Osteocyte (in vitro differentiated cells): ENCODE data around the gene STOML2. TPM values are rescaled to one million over a fixed set of nuclear protein-coding genes. Genes with fewer than 3 reads are reported as not detected.

ENCODE experiments used
- DNase-seq: peaks from one replicate; pipeline ENCODE4 v3.0.0; 2021; ENCODE audit warnings: mixed read lengths; ENCODE audit not compliant: unreplicated experiment; ENCODE audit errors: extremely low spot score
- H3K27ac Mint-ChIP-seq: one replicate; pipeline ENCODE4 v1.8.0; 2021; ENCODE audit warnings: mild to moderate bottlenecking, mixed read lengths; ENCODE audit not compliant: unreplicated experiment
- H3K27me3 Mint-ChIP-seq: one replicate; pipeline ENCODE4 v1.8.0; 2021; ENCODE audit warnings: mixed read lengths; ENCODE audit not compliant: unreplicated experiment
- H3K36me3 Mint-ChIP-seq: one replicate; pipeline ENCODE4 v1.8.0; 2021; ENCODE audit warnings: mixed read lengths; ENCODE audit not compliant: unreplicated experiment
- H3K4me1 Mint-ChIP-seq: one replicate; pipeline ENCODE4 v1.8.0; 2021; ENCODE audit warnings: mixed read lengths; ENCODE audit not compliant: unreplicated experiment
- H3K4me3 Mint-ChIP-seq: one replicate; pipeline ENCODE4 v1.8.0; 2021; ENCODE audit warnings: mild to moderate bottlenecking, moderate library complexity, mixed read lengths; ENCODE audit not compliant: unreplicated experiment
- H3K9me3 Mint-ChIP-seq: one replicate; pipeline ENCODE4 v1.8.0; 2021; ENCODE audit warnings: mixed read lengths; ENCODE audit not compliant: unreplicated experiment
- total RNA-seq: library from RNA; stranded (reverse); gene quantifications from 2 replicates; pipeline ENCODE4 v1.2.1, GENCODE V29; 2021
- TF ChIP-seq, protein P1 (sequence below): fragments of 200-600 bp; sonication (generic); IDR thresholded peaks from 2 replicates; pipeline ENCODE4 v1.5.0; 2021; ENCODE audit warnings: antibody characterized with exemption, mild to moderate bottlenecking, moderate library complexity

STOML2 gene
- total RNA-seq, 1 donor from 2014 or later: 104 TPM

DNA sequence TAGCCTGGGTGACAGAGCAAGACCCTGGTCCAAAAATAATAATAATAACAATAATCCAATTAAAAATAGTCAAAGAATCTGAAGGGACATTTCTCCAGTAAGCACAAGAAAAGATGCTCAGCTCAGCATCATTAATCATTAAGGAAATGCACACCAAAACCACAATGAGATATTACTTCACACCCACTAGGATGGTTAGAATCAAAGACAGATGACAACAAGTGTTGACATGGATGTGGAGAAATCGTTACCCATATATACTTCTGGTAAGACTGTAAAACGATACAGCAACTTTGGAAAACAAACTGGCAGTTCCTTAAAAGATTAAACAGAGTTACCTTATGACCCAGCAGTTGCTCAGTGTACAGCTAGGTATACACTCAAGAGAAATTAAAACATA, 17.9 kb downstream of the STOML2 start:
- H3K4me3 Mint-ChIP-seq: no peak overlapping the region
- H3K27me3 Mint-ChIP-seq: no peaks in the 10 kb centered on the region
- no peaks in the 10 kb centered on the region for H3K9me3 Mint-ChIP-seq
- peaks cover 4% of the 10 kb centered on the region for H3K4me1 Mint-ChIP-seq
- TF ChIP-seq, protein P1, sequence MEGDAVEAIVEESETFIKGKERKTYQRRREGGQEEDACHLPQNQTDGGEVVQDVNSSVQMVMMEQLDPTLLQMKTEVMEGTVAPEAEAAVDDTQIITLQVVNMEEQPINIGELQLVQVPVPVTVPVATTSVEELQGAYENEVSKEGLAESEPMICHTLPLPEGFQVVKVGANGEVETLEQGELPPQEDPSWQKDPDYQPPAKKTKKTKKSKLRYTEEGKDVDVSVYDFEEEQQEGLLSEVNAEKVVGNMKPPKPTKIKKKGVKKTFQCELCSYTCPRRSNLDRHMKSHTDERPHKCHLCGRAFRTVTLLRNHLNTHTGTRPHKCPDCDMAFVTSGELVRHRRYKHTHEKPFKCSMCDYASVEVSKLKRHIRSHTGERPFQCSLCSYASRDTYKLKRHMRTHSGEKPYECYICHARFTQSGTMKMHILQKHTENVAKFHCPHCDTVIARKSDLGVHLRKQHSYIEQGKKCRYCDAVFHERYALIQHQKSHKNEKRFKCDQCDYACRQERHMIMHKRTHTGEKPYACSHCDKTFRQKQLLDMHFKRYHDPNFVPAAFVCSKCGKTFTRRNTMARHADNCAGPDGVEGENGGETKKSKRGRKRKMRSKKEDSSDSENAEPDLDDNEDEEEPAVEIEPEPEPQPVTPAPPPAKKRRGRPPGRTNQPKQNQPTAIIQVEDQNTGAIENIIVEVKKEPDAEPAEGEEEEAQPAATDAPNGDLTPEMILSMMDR: no peak
- no peak for DNase-seq
- H3K27ac Mint-ChIP-seq: no peak overlapping the region
- H3K36me3 Mint-ChIP-seq: peaks cover 11% of the 10 kb centered on the region

DNA sequence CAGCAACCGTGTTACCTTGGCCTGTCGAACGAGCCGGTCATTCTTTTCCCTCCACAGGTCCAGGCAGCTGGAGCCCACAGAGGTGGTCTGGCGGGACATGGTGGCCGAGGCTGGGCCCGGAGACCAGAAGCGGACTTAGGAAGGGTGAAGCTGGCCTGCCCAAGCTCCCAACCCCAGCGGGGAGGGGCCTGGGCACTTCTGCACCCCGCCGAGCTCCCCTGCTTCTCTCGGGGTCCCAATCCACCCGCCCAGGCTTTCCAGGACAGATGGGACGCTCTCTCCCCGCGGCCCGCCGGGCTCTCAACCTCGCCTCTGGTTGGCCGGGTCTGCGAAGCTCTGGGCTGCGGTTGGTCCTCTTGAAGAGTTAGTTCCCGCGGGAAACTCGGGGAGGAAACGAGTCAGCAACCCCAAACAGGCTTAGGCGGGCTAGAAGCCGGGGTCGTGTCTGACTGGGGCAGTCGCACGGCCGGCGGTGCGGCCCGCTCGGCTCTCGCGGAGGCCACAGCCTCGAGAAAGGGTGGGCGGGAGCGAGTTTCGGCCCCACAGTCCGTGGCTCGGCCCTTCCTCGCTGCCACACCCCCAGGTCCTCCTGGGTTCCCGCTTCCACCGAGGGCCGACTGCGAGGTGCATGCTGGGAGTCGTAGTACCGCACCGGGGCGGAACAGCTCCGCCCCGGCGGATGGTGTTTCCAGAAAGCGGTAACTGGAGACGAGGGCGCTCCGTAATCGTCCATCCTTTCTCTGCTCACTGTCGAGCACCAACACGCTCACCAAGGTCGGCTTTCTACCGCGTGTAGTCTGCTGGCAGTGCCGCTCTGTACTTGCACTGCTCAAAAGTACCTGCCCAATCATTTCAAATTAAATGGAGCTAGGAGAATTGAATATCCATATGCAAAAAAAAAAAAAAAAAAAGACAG, 23.2 kb downstream of the STOML2 start, which contains the start of gene FANCG:
TSS of gene FANCG (minus strand) at position 517 of the 916 bp plus-strand sequence. CDS start at position 99, 418 bp downstream.
- H3K9me3 Mint-ChIP-seq: no peaks in the 10 kb centered on the region

DNA sequence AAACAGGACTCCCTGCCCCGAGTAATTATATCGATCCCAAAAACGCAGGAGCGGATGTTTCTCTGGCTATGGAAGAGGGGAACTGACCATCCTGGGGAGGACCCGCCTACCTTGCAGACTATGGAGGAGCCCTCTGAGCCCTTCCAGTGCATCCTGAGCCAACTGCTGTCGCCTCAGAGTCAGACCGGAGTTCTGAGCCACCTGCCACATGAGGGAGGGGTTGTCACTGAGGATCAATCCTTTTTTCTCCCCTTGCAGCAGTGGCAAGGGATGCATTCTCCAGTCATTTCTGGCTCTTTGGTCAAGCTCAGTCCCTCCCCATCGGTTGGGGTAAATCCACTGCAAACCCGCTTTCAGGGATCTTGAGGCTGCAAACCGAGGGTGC, 23.9 kb downstream of the STOML2 start:
- Mint-ChIP-seq H3K9me3 (no peaks in the 10 kb centered on the region), H3K4me1 (peaks cover 24% of the 10 kb centered on the region), H3K4me3 (peak overlapping the region; percentile 87), H3K36me3 (peaks cover 2% of the 10 kb centered on the region), H3K27me3 (no peaks in the 10 kb centered on the region), H3K27ac (peak overlapping the region; percentile 95)
- DNase-seq: no peak
- TF ChIP-seq, protein P1: no peak

More for the DNA sequence above, 23.2 kb downstream of the STOML2 start, which contains the start of gene FANCG:
- DNase-seq: peak; percentile 95
- Mint-ChIP-seq H3K4me1 (peaks cover 24% of the 10 kb centered on the region), H3K27ac (peak within 1 kb of the TSS; percentile 95), H3K27me3 (no peaks in the 10 kb centered on the region), H3K4me3 (peak within 1 kb of the TSS; percentile 87), H3K36me3 (peaks cover 2% of the 10 kb centered on the region)
- TF ChIP-seq, protein P1: peak; percentile 8

DNA sequence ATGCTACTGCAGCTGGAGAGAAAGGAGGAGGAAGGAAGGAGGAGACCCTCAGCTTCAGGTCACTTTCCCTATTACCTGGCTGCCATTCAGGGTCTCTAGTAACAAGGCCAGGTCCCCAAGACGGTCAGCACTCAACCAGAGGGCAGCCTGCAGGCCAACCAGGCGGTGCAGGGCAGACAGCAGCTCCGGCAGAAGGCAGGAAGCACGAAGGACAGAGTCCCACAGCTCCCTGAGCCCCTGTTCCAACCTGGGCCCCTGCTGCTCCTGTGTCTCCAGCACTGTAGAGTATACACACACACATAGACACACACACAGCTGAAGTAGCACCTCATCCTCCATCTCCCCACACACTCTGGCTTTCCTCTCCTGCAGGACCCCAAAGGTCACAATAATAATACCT, 24.9 kb downstream of the STOML2 start:
- H3K4me3 Mint-ChIP-seq: peak overlapping the region; percentile 87
- no peak for DNase-seq
- peaks cover 2% of the 10 kb centered on the region for H3K36me3 Mint-ChIP-seq
- TF ChIP-seq, protein P1: no peak
- no peak overlapping the region for H3K27ac Mint-ChIP-seq
- no peaks in the 10 kb centered on the region for H3K27me3 Mint-ChIP-seq
- H3K9me3 Mint-ChIP-seq: no peaks in the 10 kb centered on the region
- H3K4me1 Mint-ChIP-seq: peaks cover 25% of the 10 kb centered on the region

DNA sequence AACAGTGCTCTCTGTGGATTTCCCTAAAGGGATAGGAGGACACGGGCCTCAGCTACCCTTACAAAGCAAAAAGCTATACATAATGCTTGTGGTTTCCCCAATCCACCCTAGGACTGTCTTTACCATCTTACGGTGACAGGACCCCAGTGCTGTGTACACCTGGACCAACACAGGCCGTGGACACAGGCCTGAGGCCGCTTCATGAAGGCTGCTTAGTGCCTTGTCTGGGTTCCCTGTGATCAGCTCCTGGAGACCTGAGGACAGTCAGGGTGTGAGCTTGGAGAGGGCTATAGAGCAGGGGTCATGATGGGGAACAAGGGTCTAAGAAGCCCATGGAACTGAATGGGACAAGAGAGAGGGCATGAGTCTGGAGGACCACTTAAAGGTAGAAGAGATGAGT, 26.1 kb downstream of the STOML2 start:
- Mint-ChIP-seq H3K27ac (no peak overlapping the region), H3K4me1 (peaks cover 30% of the 10 kb centered on the region), H3K4me3 (no peak overlapping the region), H3K27me3 (no peaks in the 10 kb centered on the region), H3K9me3 (no peaks in the 10 kb centered on the region), H3K36me3 (peaks cover 2% of the 10 kb centered on the region)
- TF ChIP-seq, protein P1: no peak
- DNase-seq: no peak
